GM18499 (cell line): Measurements from ENCODE around the gene MEGF6.

ENCODE experiments used
- ATAC-seq: cut with Tn5 transposase; IDR thresholded peaks from one replicate; pipeline ENCODE4 v1.9.1; 2021; ENCODE audit warnings: moderate number of reproducible peaks; ENCODE audit not compliant: insufficient read depth, unreplicated experiment

The MEGF6 gene

DNA sequence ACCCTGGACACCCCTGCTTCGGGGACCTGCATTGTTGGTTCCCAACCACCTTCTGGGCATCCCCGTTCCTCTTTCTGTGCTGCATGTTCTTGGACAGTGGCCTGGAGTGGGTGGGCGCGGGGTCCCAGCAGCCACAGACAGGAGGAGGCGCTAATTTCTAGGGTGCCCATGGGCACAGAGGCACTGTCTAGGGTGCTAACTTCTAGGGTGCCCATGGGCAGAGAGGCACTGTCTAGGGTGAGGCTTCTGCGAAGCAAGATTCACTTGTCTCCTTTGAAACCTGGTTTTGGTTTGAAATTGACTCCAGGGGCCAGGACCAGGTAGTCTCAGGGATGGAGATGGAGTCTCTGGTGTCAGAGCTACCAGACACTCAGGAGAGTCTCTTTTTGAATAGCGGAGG is 815 bp upstream of the MEGF6 start:
- no peak for ATAC-seq

DNA sequence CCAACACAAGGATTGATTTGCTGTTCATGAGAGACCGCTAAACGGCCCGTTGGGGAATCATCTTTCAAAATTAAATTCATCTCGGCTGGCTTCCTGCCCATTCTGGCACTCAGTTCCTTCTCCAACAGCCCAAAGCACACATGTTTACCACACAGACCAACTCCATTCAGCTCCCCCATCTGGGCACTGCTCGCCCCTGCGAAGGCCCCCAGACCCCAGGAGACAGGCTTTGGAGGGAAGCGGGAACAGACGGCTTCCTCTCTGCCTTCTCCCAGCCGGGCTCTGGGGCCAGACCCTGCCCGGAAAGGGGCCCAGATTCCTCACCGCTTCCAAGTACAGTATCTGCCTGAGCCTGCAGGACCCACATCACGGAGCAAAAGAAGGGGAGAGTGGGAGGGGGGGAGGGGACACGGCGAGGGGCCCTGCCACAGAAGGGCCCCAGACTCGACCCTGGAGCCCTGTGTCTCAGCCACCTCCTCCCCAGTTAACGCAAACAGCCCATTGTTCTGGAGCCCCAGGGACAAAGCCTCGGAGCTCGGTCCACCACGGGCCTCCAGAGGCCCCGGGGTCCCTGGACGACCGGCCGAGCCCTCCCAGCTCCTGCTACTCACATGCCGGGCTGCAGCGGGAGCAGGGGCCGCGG is 660 bp downstream of the MEGF6 start:
- ATAC-seq, result no peak

DNA sequence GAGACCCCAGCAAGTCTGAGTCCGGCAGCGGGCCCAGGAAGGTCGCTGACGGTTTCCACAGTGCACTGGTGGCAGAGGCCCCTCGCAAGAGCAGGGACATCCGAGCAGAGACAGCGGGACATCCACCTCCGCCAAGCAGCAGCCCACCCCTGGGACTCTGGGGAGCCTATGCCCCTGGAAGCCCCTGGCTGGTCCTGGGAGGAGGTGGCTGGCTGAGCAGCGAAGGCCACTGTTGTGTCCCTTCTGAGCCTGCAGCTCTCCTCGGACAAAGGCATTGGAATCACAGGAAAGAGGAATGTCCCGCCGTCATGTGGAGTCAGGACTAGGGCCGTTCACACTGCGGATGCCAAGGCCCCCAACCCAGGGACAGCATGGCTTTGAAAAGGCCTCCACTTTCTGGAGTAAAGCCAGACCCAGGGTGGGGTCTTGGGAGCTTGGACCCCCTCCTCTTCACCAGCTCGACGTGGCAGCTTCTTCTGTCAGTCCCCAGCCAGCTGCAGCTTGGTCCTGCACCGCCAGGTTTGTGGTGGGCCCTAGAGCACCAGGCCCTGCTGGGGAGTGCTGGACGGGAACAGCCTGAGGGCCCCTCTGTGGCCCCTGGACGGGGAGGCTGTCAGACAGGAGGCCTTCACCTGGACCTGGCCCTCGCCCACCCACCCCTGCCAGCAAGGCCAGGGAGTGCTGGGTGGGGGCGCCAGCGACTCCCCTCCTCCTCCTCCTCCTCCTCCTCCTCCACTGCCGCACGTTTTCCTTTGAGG is 1.4 kb downstream of the MEGF6 start:
- no peak for ATAC-seq

DNA sequence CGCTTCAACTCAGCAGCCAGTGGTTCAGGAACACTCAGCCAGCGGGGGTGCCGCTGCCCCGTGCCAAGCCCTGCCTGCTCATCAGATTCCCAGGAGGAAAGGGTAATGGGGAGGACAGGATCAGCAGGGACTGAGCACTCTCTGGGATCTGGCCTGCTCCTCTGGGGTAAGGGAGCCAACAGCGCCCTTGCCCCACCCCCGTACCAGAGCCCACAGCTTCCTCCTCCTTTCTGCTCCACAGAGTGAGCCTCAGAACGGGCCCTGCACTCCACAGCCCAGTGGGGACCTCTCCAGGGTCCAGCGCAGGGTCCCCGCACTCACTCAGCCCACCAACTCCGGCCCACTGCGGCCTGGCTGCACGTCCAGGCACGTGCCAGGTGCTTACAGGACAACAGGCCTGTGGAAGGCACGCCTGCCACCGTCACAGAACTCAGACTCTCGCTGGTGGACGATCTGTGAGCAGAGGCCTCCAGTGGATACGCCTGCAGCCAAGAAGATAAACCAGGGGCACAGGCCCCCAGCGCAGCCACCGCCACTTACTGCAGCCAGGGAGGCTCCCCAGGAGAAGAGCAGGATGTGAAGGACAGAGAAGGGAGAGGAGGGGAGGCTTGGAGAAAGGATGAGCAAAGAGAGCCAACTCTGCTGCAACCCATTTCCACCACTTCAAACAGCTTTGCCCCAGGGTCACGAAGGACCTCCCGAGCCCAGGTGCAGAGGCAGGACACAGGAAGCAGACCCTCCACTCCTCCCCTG is 2.1 kb downstream of the MEGF6 start:
- ATAC-seq, result no peak

DNA sequence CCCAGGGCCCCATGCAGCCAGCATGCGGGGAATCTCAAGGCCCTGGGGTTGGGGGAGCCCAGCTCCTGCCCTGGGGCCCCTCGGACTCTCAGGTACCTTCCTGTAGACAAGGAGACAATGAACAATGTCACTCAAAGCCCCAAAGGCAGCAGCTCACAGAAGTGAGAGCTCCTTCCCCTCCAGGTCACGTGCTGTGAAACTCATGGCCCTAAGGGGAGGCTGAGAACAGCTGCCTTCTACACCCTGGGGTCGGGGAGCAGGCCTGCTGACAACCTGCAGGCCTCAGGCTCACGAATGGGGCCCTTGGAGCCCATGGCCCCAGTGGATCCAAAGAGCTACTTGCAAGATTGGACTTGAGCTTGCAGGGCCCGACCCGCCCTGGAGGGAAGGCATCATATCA is 3.2 kb downstream of the MEGF6 start:
- no peak for ATAC-seq

DNA sequence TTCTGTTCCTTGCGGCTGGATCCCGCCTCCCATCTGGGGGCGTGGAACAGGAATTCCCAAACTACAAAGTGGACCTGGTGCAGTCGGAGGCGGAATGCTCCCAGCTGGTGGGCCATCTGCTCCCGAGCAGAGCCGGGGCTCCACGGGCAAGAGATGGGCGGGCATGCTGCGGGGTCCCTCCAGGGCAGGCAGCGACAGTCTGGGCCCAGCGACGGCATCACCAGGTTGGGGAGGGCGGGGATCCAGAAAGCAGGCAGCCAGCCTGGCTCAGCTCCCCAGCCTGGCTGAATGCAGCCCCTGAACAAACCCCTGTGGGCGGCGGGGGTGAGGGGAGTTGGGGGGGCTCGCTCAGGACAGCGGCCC is 3.6 kb downstream of the MEGF6 start:
- no peak for ATAC-seq

DNA sequence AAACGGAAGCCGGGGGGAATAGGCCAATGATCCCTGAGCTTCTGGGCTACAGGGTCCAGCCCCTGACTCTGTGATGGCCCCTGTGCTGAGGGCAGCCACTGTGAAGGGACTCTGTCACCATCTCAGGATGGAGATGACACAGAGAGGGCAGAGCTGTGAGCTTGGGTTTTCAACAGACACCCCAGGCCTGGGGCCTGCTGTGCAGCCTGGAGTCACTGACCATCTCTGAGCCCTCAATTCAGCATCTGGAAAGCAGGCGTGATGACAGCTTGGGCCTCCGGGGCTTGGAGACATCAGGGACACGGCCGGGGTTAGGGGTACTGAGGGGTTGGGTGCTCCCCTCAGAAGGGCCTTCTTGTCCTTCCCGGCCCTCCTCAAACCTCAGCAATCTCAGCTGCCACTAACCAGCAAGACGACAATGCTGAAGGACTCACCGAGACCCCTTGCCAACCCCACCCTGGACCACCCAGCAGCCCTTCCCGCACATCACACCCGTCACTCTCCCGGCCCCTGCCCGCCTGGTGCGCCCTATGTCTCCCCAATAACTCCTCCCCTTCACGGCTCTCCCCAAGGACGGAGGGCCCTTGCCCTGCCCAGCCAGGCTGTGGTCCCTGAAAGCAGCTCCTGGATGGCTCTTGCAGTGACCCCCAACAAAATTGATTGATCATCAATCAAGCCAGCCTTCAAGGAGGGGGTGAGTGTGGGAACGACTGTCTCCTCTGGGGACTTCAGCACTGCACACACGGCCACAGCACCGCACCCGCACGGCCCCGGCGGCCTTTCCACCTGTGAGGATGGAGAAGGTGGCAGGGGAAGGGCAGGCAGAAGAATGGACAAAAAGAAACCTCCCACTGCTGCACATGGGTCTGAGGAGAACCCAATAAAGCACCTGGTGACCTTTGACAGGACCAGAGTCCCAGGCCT is 4.3 kb downstream of the MEGF6 start:
- ATAC-seq, result no peak

DNA sequence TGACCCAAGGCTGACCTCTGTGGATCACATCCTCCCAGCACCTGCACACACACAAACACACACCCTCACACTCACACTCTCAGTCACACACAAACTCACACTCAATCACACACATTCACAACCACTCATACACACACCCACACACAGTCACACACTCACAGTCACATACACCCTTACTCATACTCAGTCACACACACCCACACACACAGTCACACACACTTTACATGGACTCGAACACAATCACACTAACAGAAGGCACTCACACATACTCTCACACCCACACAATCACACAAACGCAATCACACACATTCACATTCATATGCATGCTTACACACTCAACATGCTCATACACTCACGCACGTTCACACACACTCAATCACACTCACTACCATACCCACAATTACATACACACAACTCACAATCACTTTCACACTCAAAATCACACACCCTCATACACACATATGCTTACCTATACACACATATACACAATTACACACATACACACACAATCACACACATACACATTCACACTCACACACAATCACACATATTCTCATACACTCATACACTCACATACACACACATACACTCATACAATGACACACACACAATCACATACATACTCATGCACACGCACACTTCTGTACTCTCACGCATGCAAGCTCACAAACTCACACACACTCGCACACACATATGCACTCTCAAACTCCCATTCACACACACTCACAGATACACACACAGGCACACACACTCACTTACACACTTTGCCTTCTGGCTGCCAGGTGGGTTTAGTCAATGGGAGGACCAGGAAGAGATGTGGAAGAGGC is 6.1 kb downstream of the MEGF6 start:
- ATAC-seq, result no peak

DNA sequence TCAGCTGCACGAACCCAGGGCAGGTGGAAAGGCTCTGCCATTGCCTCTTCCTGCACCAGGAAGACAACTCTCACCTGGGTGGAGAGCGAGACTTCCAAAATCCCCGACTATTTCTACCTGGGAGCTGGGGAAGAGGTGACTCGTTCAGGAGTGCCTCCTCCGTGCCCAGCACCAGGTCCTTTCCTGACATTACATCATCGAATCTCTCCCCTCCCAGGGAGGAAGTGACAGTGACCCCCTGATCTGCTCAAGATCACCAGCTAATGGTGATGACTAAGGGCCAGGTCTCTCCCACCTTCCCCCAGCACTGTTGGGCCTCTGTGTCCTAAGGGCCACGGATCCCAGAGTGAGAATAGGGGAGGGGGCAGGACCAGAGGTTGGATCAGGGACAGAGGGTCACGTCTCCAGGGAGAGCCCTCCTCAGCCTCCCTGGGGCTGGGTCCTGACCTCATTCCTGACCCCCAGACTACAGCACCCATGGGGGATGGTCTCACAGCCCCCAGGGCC is 6.8 kb downstream of the MEGF6 start:
- no peak for ATAC-seq

DNA sequence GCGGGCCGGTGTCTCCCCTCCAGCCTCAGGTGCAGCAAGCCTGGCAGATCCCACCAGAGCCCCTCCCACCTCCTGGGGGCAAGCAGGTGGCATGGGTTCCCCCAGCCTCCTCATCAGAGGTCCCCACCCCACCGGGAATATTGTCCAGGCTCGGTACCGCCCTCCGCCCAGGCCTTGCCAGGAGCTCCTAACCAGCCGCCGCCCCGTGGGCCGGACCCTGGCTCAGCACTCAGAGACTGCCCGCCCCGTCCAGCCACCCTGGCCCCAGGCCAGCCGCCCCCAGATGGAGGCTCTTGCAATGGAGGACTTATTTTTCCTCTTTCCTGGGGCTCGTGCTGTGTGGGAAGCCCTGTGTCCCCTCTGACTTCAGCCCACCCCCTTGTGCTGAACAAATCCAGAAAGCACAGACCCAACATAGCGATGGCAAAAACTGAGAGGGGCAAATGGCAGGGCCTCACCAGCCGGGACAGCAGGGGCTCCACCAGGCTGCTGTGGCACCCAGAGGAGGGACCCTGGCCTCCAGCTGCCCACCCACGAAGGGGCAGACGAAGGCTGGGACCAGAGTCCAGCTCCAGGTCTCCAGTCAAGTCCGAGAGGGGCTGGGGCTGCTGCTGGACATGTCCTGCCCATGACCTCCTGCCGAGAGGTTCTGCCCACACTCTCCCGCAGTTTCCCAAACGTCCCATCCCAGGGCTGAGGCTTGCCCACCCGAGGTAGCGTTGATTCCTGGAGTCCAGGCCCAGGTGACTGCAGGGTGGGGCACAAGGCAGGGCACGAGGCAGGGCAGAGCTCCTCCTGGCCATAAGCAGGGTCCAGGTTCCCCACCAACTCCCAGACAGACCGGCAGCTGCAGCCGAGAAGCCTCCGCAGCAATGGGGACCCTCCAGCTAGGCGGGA is 7.5 kb downstream of the MEGF6 start:
- no peak for ATAC-seq

DNA sequence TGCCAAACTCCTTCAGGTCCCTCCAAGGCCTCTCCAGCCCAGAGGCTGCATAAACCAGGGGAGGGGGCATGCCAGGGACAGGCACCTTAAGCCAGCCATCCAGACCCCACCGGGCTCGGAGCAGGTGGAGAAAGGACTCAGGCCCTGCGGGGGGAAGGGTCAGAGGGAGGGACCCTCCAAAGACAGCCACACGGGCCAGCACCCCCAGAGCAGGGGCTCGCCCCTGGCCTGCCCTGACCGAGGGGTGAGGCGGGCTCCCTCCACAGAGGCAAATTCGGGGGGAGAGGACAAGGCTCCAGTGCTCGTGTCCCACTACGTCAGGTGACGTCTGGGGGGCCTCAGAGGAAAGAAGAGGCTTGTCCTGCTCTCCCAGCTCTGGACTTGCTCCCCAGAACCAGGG is 8.2 kb downstream of the MEGF6 start:
- no peak for ATAC-seq

DNA sequence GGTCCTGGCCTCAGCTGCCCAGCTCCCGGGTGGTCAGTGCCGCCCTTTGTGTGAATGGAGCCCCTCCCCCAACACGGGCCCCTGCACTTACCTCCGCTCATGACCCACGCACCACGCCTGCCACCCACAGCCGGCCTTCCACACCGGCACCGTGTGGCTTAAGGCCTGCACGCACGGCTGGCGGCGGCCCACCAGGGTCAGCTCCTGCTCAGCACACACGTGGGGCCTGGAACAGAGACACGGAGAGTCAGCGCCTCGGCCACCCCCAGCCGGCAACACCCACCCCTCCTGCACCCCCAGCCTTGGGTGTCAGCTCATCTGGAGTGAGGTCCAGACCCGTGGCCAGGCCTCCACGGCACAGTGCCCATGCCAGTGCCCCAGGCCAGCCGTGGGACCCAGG is 8.9 kb downstream of the MEGF6 start:
- no peak for ATAC-seq

DNA sequence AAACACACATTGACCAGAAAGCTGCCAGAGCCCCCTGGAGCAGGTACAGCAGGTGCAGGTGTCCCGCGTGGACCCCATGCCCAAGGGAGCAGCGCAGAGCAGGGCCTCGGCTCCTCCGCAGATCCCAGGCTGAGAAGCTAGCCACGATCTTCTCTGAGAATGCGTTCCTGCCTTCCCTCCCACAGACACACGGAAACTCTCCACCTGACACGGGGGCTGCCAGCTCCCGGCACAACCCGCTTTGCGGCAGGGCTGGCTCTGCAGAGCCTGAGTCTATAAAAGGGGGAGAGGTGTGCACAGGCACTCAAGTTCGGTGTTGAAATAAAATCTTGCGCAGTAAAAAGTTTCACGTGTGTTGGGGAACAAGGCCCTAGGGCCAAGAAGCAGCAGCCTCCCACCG is 9.6 kb downstream of the MEGF6 start:
- ATAC-seq, result no peak

DNA sequence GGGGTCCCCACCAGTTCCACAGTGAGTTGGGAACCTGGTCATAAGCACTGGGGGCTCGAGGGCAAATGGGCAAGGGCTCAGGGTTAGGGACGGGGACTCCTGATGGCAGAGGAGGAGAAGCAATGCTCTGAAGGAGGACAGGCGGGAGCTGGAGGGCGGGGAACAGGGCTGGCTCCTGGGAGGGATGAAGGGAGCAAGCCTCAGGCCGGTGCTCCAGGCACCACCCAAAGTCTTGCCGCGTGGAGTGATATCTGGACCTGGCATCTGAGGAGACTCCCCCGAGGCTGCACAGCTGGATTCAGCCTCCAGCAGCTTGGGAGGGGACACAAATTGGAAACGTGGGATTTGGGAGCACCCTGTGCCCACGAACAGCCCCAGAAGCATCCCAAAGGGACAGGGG is 11.0 kb downstream of the MEGF6 start:
- ATAC-seq, result no peak

DNA sequence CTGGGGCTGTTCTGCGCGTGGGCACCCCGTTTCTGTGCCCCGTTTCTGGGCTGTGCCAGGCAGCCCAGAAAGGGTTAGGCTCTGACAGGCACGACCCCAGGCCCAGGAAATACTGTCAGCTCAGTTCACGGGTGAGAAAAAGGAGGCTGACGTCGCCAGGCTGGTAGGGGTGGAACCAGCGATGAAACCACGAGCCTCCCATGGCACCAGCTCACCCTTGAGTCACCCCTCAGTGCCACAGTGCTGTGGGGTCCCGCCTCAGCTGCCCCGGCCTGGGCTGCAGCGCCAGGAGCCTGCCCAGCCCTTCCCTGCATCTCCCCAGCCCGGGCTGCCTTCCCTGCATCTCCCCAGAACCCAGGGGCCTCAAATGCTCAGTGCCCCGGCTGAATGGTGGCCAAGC is 11.5 kb downstream of the MEGF6 start:
- ATAC-seq, result no peak

DNA sequence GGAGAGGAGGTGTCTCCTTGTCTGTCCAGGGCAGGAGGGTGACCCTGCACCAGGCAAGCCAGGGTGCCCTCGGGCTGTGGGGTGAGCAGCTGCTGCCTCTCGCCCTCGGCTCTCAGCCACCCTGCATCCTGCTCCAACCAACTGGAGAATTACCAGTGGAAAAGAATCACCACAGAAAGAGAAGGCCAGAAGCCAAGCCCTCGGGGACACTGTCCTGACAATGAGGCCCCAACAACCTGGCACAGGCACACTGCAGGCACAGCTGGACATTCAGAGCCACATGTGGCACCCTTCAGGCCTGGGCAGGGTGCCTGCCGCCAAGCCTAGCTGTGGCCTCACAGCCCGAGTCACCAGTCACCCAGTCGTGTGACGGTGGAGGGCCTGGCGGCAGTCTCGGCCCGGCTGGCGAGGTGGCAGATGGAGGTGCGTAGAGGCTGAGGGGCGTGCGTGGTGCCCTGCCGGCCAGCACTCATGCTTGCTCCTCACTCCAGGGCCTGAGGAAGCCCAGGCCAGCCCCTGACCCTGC is 12.0 kb downstream of the MEGF6 start:
- no peak for ATAC-seq

DNA sequence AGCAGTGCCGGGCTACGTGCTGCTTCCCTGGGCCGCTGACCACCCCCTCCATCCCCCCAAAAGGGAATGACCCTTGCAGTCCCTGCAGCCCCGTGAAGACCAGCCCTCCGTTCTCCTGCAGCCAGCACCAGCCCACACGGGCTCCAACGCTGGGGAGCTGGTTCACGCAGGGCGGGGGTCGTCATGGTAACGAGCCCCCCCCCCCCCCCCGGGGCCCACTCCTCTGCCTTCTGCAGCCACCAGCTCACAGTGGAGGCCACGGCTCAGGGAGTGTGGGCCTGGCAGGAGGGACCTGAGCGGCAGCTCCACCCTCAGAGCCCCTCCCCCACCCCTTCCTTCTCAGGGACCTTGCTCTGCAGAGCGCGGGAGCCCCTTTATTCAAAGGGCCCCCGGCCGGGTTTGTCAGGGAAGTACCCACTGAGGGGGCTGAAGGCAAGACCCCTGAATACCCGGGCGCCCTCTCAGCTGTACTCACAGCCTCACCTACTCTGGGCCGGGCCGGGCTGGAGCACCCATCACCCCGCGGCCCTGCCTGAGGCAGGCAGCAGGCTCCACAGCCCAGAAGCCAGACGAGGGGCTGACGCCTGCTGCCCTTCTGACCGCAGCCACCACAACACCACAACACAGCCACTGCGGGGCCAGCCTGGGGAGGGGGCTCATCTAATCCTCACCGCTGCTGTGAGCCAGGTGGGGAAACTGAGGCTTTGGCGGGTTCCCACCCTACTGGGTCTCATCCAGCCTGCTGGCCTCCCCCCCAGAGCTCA is 12.6 kb downstream of the MEGF6 start:
- ATAC-seq, result no peak
